GM13976 (cell line): ENCODE measurements around the gene PIEZO2.

Experiments
- DNase-seq: peaks from one replicate; pipeline ENCODE4 v3.0.0; 2012; ENCODE audit warnings: low spot score
- in situ Hi-C: fragments of 300-500 bp; cut with MboI; formaldehyde crosslinking; loops from one replicate; pipeline ENCODE4 v1.12.0; 2022; ENCODE audit warnings: low sequenced_read_pairs, mixed read lengths, inconsistent platforms; ENCODE audit not compliant: unreplicated experiment
- TF ChIP-seq, protein P1 (sequence below): IDR thresholded peaks from 2 replicates; pipeline ENCODE4 v1.5.1; 2012; ENCODE audit warnings: borderline replicate concordance, mild to moderate bottlenecking; ENCODE audit not compliant: insufficient read depth; ENCODE audit errors: extremely low read depth, missing control alignments, control extremely low read depth

PIEZO2 gene

DNA sequence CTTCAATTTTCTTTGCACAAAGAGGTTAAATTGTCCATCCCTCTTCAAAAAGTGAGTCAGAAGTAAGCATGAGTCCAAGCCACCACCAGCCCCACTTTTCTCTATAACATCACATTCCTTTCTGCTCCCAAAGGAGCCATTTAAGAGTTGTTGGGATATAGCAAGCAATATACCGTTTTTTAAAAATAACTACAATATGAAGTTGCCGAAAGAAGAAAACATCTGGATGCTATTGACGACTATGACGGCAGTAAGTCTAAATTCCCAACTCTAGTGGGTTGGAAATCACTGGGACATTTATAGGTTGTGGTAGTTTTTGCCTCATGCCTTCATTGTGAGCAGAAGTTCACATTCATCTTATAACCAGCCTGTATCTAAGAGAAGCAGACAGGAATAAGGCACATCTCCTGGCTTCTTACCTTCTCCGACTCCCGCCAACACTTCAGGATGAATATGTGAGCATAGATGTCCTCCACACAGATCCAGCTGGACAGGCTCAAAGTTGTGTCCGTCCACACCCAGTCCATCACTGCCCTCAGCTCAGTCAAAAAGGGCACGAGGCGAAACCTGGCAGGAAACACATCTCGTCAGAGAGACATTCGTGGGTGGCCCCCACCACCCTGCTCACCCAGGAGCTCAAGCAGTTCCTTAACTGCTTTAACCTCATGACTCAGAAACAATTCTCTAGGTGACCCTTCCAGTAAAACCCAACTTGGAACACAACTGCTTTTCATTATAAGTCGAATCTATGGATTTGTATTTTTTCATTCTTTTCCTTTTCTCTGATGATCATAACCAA, 459.9 kb downstream of the PIEZO2 start:
- no peak for DNase-seq
- TF ChIP-seq, protein P1, sequence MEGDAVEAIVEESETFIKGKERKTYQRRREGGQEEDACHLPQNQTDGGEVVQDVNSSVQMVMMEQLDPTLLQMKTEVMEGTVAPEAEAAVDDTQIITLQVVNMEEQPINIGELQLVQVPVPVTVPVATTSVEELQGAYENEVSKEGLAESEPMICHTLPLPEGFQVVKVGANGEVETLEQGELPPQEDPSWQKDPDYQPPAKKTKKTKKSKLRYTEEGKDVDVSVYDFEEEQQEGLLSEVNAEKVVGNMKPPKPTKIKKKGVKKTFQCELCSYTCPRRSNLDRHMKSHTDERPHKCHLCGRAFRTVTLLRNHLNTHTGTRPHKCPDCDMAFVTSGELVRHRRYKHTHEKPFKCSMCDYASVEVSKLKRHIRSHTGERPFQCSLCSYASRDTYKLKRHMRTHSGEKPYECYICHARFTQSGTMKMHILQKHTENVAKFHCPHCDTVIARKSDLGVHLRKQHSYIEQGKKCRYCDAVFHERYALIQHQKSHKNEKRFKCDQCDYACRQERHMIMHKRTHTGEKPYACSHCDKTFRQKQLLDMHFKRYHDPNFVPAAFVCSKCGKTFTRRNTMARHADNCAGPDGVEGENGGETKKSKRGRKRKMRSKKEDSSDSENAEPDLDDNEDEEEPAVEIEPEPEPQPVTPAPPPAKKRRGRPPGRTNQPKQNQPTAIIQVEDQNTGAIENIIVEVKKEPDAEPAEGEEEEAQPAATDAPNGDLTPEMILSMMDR, result no peak
- in situ Hi-C loops, result no loop called here

DNA sequence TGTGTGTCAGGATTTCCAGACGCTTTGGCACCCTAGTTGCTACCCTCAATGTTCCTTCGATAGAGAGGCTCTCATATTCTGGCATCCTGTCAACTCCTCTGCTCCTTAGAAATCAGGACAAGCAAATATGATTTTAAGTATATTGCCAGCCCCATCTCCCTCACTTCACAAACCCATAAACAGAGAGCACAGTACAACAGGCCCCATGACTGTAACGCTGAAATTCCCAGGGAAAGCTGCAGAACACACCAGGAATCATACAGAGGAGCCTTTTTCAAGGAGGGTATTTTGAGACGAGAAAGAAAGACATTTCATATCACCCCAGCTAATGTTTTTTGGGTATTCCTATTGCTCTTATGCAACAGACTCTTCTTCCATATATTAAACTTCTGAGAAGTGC, 460.6 kb downstream of the PIEZO2 start:
- TF ChIP-seq, protein P1, result no peak
- in situ Hi-C loops, result no loop called here
- no peak for DNase-seq

DNA sequence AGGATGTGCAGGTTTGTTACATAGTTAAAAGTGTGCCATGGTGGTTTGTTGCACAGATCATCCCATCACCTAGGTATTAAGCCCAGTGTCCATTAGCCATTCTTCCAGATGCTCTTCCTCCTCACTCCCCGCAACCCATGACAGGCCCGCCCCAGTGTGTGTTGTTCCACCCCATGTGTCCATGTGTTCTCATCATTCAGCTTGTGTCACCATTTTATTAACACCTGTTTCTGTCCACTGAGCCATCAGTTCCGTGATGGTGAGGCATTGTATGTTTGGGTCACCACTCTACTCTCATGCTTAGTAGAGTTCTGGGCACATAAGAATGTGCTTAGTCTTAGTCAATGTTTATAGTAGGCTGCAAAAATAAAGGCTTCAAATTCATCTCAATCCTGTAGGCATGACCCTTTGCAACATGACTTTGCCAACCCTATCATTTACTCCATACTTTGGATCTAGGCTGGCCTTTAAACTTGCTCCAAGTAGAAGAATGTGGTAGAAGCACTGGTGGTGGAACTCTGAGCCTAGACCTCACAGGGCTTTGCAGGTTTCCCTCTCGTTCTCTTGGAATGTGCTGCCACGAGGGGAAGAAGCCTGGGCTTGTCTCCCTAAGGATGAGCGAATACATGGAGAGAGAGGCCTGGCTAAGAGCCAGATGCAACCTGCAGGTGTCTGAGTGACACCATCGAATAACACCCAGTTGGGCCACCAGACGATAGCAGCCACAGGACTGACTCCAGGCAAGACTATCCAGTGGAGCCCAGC, 462.0 kb downstream of the PIEZO2 start:
- in situ Hi-C loops, result no loop called here
- no peak for DNase-seq
- TF ChIP-seq, protein P1, result no peak

GRCh38 chr18:10686308-10686707, 463.1 kb downstream of the PIEZO2 start:
- TF ChIP-seq, protein P1, result no peak
- no peak for DNase-seq
- in situ Hi-C loops, result no loop called here

DNA sequence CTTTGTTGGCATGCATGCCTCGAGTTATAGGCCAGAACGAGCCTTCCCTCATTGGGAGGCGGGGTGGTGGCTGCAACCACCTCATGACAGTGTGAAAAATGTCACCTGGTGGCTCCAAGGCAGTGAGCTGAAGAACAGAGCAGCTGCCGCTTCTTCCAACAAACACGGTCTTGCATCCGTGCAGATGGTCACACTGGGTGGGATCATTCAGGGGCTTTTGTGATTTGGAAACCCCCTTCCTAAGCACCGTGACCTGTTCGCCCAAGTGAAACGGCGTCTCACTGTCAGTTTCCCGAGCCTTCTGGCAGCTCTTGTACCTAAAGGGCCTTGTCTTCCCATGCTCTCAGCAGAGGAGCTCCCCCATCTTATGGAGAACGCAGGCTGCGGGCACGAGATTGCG, 463.9 kb downstream of the PIEZO2 start:
- DNase-seq, result peak; percentile 45
- in situ Hi-C loops, result no loop called here
- TF ChIP-seq, protein P1, result no peak

GRCh38 chr18:10682368-10682714, 467.0 kb downstream of the PIEZO2 start:
- in situ Hi-C loops, result no loop called here
- DNase-seq, result no peak
- TF ChIP-seq, protein P1, result no peak
